ENCODE results near the gene TAOK3. TPM values are rescaled to one million over a fixed set of nuclear protein-coding genes. Genes with fewer than 3 reads are reported as not detected.

Gene TAOK3
- total RNA-seq, 1 donor from 2014 or later, result 39.3 TPM

GRCh38 chr12:118190266-118190665, 182.4 kb downstream of the TAOK3 start:
- no peak for DNase-seq (ENCODE audit: low spot score in 2 of 2)
- peaks cover 0 to 12% of the 10 kb centered on the region in 2 donors for H3K4me1 ChIP-seq
- H3K9me3 ChIP-seq, result no peaks in the 10 kb centered on the region
- H3K36me3 ChIP-seq, result no peaks in the 10 kb centered on the region
- no peaks in the 10 kb centered on the region for H3K27me3 ChIP-seq
- peak overlapping the region; percentile 34 to 54 for H3K4me3 ChIP-seq
- H3K27ac ChIP-seq, result peak overlapping the region; percentile 64 to 78
- intact Hi-C loops (cut with DNase I), result loop anchor here (5.0 kb wide), 1 partner anchor 117 kb away; no protein-coding TSS in a partner anchor
- TF ChIP-seq CTCF (IDR thresholded peaks at IDR 0.05), result no peak

- peak in 1 of 2 donors; percentile 64 for DNase-seq (ENCODE audit: low spot score in 2 of 2)
- intact Hi-C loops (cut with DNase I), result loop anchor here (5.0 kb wide), 3 partner anchors 52 to 127 kb away; partner anchors contain the start of genes PEBP1 and WSB2
Observed at GRCh38 chr12:118189741-118190191, 182.9 kb downstream of the TAOK3 start.

DNA sequence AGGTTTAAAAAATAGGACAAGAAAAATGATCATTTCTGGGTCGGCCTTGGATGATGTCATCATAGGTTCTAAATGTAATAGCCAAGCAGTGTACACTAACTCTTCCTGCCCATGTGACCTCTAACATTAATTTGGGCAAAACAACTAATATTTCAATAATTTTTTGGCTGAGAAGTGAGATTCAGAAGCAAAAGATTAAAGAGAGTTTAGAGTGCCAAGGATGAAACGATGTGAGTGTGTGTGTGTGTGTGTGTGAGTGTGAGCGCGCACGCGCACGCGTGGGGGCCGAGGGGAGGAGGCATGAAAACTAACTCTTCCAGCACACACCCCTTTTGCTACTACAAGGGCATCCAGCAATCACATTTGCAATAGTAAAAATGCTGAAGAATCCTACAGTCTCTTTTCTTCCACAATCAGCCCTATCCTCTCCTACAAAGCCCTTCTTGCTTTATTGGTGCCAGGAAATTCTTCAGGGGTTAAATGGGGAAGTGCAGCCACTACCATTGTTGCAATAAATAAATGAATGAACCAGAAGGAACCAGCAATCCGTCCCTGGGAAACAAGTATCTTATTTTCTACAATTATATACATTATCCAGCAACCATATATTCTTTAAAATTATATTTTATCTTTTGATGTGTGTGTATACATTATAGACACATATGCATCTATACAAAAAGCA, 183.9 kb downstream of the TAOK3 start:
- peak overlapping the region in 1 of 2 donors; percentile 32 for H3K27ac ChIP-seq
- DNase-seq (ENCODE audit: low spot score in 2 of 2), result no peak
- TF ChIP-seq CTCF (IDR thresholded peaks at IDR 0.05), result no peak
- intact Hi-C loops (cut with DNase I), result loop anchor here (5.0 kb wide), 2 partner anchors 52 to 127 kb away; partner anchors contain the start of genes PEBP1 and WSB2
- peaks cover 0 to 12% of the 10 kb centered on the region in 2 donors for H3K4me1 ChIP-seq
- no peaks in the 10 kb centered on the region for H3K9me3 ChIP-seq
- H3K27me3 ChIP-seq, result no peaks in the 10 kb centered on the region
- no peaks in the 10 kb centered on the region for H3K36me3 ChIP-seq
- H3K4me3 ChIP-seq, result peak overlapping the region; percentile 34 to 54

More at GRCh38 chr12:118189741-118190191, 182.9 kb downstream of the TAOK3 start:
- H3K36me3 ChIP-seq, result no peaks in the 10 kb centered on the region
- peak overlapping the region; percentile 34 to 54 for H3K4me3 ChIP-seq
- no peak for TF ChIP-seq CTCF (IDR thresholded peaks at IDR 0.05)
- no peaks in the 10 kb centered on the region for H3K9me3 ChIP-seq
- H3K27ac ChIP-seq, result peak overlapping the region; percentile 64 to 78
- H3K4me1 ChIP-seq, result peaks cover 0 to 12% of the 10 kb centered on the region in 2 donors
- no peaks in the 10 kb centered on the region for H3K27me3 ChIP-seq

DNA sequence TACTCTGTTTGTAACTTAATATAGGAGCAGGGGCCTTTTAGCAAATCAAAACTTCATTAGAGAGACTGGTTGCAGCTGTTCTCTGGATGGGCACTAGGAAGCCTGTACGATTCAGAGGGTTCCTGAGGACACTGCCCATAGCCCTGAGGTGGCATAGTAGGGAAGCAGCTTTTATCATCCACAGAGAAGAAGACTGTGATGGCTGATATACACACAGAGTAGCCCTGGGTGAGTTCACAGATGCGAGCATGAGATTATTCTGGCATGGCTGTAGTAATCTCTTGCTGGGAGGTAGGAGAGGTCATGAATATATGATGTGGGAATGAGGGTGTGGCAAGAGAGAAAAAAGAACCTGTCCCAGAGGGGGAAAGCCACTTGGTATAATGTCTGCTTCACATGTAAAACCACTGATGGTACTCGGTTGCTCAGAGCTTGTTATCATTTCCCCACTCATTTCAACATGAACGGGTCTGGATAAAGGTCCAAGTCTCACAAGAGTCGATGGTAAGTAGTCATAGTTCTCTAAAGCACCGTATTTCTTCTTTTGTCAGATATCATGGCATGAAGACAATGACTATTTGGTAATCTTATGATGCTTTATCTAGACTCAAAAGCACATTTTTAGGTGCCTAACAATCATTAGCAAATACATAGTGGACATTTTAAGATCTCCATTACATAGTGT, 184.8 kb downstream of the TAOK3 start:
- intact Hi-C loops (cut with DNase I), result loop anchor here (5.0 kb wide), 2 partner anchors 51 to 126 kb away; partner anchors contain the start of genes PEBP1 and WSB2
- H3K27ac ChIP-seq, result peak overlapping the region in 1 of 2 donors; percentile 32
- no peaks in the 10 kb centered on the region for H3K27me3 ChIP-seq
- no peak for TF ChIP-seq CTCF (IDR thresholded peaks at IDR 0.05)
- no peaks in the 10 kb centered on the region for H3K36me3 ChIP-seq
- H3K9me3 ChIP-seq, result no peaks in the 10 kb centered on the region
- peak overlapping the region; percentile 34 to 54 for H3K4me3 ChIP-seq
- H3K4me1 ChIP-seq, result peaks cover 0 to 12% of the 10 kb centered on the region in 2 donors
- DNase-seq (ENCODE audit: low spot score in 2 of 2), result no peak

- no peaks in the 10 kb centered on the region for H3K27me3 ChIP-seq
- H3K27ac ChIP-seq, result no peak overlapping the region
- peaks cover 5% of the 10 kb centered on the region in 2 donors for H3K36me3 ChIP-seq
- no peak for DNase-seq (ENCODE audit: low spot score in 2 of 2)
- H3K4me3 ChIP-seq, result no peak overlapping the region
- no peak for TF ChIP-seq CTCF (IDR thresholded peaks at IDR 0.05)
- H3K9me3 ChIP-seq, result no peaks in the 10 kb centered on the region
- intact Hi-C loops (cut with DNase I), result loop anchor here (5.0 kb wide), 2 partner anchors 48 to 123 kb away; partner anchors contain the start of genes PEBP1 and WSB2
- H3K4me1 ChIP-seq, result peaks cover 0 to 12% of the 10 kb centered on the region in 2 donors
Observed at GRCh38 chr12:118185602-118186397, 186.9 kb downstream of the TAOK3 start.

All from ascending aorta (tissue), 2 donors.